H1 (cell line): ENCODE data around the gene SPATA31E1. TPM values are rescaled to one million over a fixed set of nuclear protein-coding genes. Genes with fewer than 3 reads are reported as not detected.

Experiments used
- CTCF ChIA-PET: fragments of 300-600 bp; sonication (Branson Sonifier 250); formaldehyde crosslinking; loops from one replicate; lab custom pipeline; 2021; ENCODE audit not compliant: partially characterized antibody; lab: Charles Lee
- POLR2A ChIA-PET: fragments of 300-600 bp; sonication (Branson Sonifier 250); formaldehyde crosslinking; loops from one replicate; lab custom pipeline; 2021; ENCODE audit warnings: inconsistent platforms; ENCODE audit not compliant: partially characterized antibody; lab: Charles Lee
- DNase-seq, 2 experiments: peaks; one replicate each; pipeline versions ENCODE4 v3.0.0 to v3.0.0-alpha.2; 2010 to 2022; ENCODE audit warnings: low spot score in 2 of 2, low read depth in 1 of 2, mixed read lengths in 1 of 2
- FAIRE-seq: peaks from 2 replicates; lab custom pipeline; 2011; peaks lifted over from hg19 to GRCh38; lab: Jason Lieb, UNC
- H2AFZ ChIP-seq: 2 replicates; pipeline ENCODE4 v1.8.1; 2012; ENCODE audit warnings: low read length, inconsistent platforms
- H2AK5ac ChIP-seq: 2 replicates; pipeline ENCODE4 v1.6.1; 2013; ENCODE audit warnings: low read depth, low read length
- H2BK120ac ChIP-seq: replicated peaks from 2 replicates; pipeline ENCODE3; 2013; ENCODE audit warnings: low read depth, low read length, inconsistent platforms
- H2BK12ac ChIP-seq: 2 replicates; pipeline ENCODE4 v1.6.1; 2013; ENCODE audit warnings: low read depth, low read length
- H2BK15ac ChIP-seq: 2 replicates; pipeline ENCODE4 v1.6.1; 2013; ENCODE audit warnings: low read length
- H2BK20ac ChIP-seq: 2 replicates; pipeline ENCODE4 v1.6.1; 2013; ENCODE audit warnings: low read length
- H2BK5ac ChIP-seq: 2 replicates; pipeline ENCODE4 v1.6.1; 2013; ENCODE audit warnings: low read depth, low read length
- H3K14ac ChIP-seq: 2 replicates; pipeline ENCODE4 v1.6.1; 2013; ENCODE audit warnings: inconsistent platforms; ENCODE audit not compliant: insufficient read length
- H3K18ac ChIP-seq: 2 replicates; pipeline ENCODE4 v1.6.1; 2013; ENCODE audit warnings: low read length; ENCODE audit errors: extremely low read depth
- H3K23ac ChIP-seq: 2 replicates; pipeline ENCODE4 v1.6.1; 2013; ENCODE audit warnings: inconsistent platforms; ENCODE audit not compliant: insufficient read length
- H3K23me2 ChIP-seq: 2 replicates; pipeline ENCODE4 v1.6.1; 2013; ENCODE audit warnings: low read depth, low read length
- H3K27ac ChIP-seq: 2 replicates; pipeline ENCODE4 v1.6.1; 2011; ENCODE audit warnings: low read depth, low read length, inconsistent platforms
- H3K27me3 ChIP-seq, 4 experiments: replicated peaks in 1 of 4; 1 replicate in 1 of 4; 2 replicates in 3 of 4; pipeline versions ENCODE4 v1.6.1 to v1.8.1; 2011 to 2013; ENCODE audit warnings: low read length in 3 of 4, mild to moderate bottlenecking in 3 of 4, inconsistent platforms in 2 of 4, mixed read lengths in 2 of 4, moderate library complexity in 1 of 4; ENCODE audit not compliant: control insufficient read depth in 3 of 4, insufficient read depth in 3 of 4; ENCODE audit errors: extremely low read depth in 1 of 4
- H3K36me3 ChIP-seq, 4 experiments: 2 replicates each; pipeline versions ENCODE4 v1.6.1 to v1.8.1; 2011 to 2013; ENCODE audit warnings: mild to moderate bottlenecking in 4 of 4, low read length in 3 of 4, moderate library complexity in 2 of 4, control low read depth in 1 of 4, inconsistent platforms in 1 of 4; ENCODE audit not compliant: insufficient read depth in 4 of 4, control insufficient read depth in 2 of 4
- H3K4ac ChIP-seq: replicated peaks from 2 replicates; pipeline ENCODE3; 2013; ENCODE audit warnings: low read length, low read depth, mixed read lengths, inconsistent platforms; ENCODE audit not compliant: insufficient read length
- H3K4me1 ChIP-seq, 4 experiments: replicated peaks in 1 of 4; 1 replicate in 1 of 4; 2 replicates in 3 of 4; pipeline versions ENCODE4 v1.6.1 to v1.8.1; 2011 to 2013; ENCODE audit warnings: low read length in 3 of 4, inconsistent platforms in 2 of 4, mixed read lengths in 1 of 4; ENCODE audit not compliant: insufficient read depth in 4 of 4, control insufficient read depth in 3 of 4
- H3K4me2 ChIP-seq, 2 experiments: 2 replicates each; pipeline versions ENCODE4 v1.6.1 to v1.8.1; 2011 to 2013; ENCODE audit warnings: low read depth in 2 of 2, low read length in 2 of 2, control low read depth in 1 of 2, inconsistent platforms in 1 of 2, mild to moderate bottlenecking in 1 of 2; ENCODE audit not compliant: insufficient read depth in 1 of 2
- H3K4me3 ChIP-seq, 4 experiments: fragments of 200-600, 300-600 bp in 1 of 4; sonication (generic), shearing (Covaris generic), sonication (Bioruptor Twin) in 1 of 4; 2 replicates each; pipeline versions ENCODE4 v1.5.1 to v1.8.1; 2011 to 2016; ENCODE audit warnings: low read length in 4 of 4, low read depth in 3 of 4, control low read depth in 2 of 4, inconsistent platforms in 2 of 4, mild to moderate bottlenecking in 2 of 4, mixed read lengths in 1 of 4, moderate library complexity in 1 of 4; ENCODE audit not compliant: insufficient read depth in 2 of 4; ENCODE audit errors: extremely low read depth in 1 of 4
- H3K56ac ChIP-seq: replicated peaks from 2 replicates; pipeline ENCODE3; 2013; ENCODE audit warnings: low read depth, mild to moderate bottlenecking, mixed read lengths, low read length, inconsistent platforms; ENCODE audit not compliant: insufficient read length
- H3K79me1 ChIP-seq: 2 replicates; pipeline ENCODE4 v1.6.1; 2013; ENCODE audit warnings: low read depth, low read length, control low read depth
- H3K79me2 ChIP-seq, 2 experiments: 2 replicates each; pipeline versions ENCODE4 v1.6.1 to v1.8.1; 2012 to 2013; ENCODE audit warnings: low read length in 2 of 2, mild to moderate bottlenecking in 2 of 2, inconsistent platforms in 1 of 2; ENCODE audit not compliant: insufficient read depth in 2 of 2, control insufficient read depth in 1 of 2
- H3K9ac ChIP-seq, 4 experiments: replicated peaks in 1 of 4; 1 replicate in 1 of 4; 2 replicates in 3 of 4; pipeline versions ENCODE4 v1.6.1 to v1.8.1; 2011 to 2013; ENCODE audit warnings: low read depth in 3 of 4, low read length in 3 of 4, control low read depth in 2 of 4, mild to moderate bottlenecking in 2 of 4, moderate library complexity in 2 of 4, inconsistent platforms in 1 of 4; ENCODE audit errors: extremely low read depth in 1 of 4
- H3K9me3 ChIP-seq, 2 experiments: 2 replicates each; pipeline versions ENCODE4 v1.6.1 to v1.8.1; 2012 to 2013; ENCODE audit warnings: mild to moderate bottlenecking in 2 of 2, moderate library complexity in 2 of 2, control low read depth in 1 of 2, inconsistent platforms in 1 of 2, low read depth in 1 of 2, low read length in 1 of 2, mixed read lengths in 1 of 2; ENCODE audit not compliant: insufficient read depth in 2 of 2
- H4K20me1 ChIP-seq, 2 experiments: replicated peaks in 1 of 2; 2 replicates each; pipeline versions ENCODE3 to v1.8.1; 2011 to 2013; ENCODE audit warnings: inconsistent platforms in 2 of 2, low read length in 2 of 2, mild to moderate bottlenecking in 1 of 2; ENCODE audit not compliant: insufficient read depth in 2 of 2, control insufficient read depth in 1 of 2
- H4K5ac ChIP-seq: 2 replicates; pipeline ENCODE4 v1.6.1; 2013; ENCODE audit warnings: low read length, low read depth, mixed read lengths, inconsistent platforms; ENCODE audit not compliant: insufficient read length
- H4K8ac ChIP-seq: 2 replicates; pipeline ENCODE4 v1.8.0; 2013; ENCODE audit warnings: mild to moderate bottlenecking, moderate library complexity, low read length, inconsistent platforms; ENCODE audit not compliant: insufficient read depth; ENCODE audit errors: extremely low read depth
- H4K91ac ChIP-seq: replicated peaks from 2 replicates; pipeline ENCODE3; 2013; ENCODE audit warnings: low read length, mixed read lengths, inconsistent platforms; ENCODE audit not compliant: insufficient read length
- ASH2L ChIP-seq: fragments of 200-600, 300-600 bp; sonication (generic); IDR thresholded peaks from one replicate; pipeline ENCODE4 v1.7.1; 2017; ENCODE audit warnings: low read length
- BACH1 ChIP-seq: IDR thresholded peaks from 2 replicates; pipeline ENCODE4 v1.6.1; 2012; ENCODE audit warnings: low read length, improper control_type of control experiment
- CEBPB ChIP-seq: IDR thresholded peaks from 2 replicates; pipeline ENCODE4 v1.6.1; 2012; ENCODE audit warnings: low read depth, low read length
- CHD1 ChIP-seq: IDR thresholded peaks from 2 replicates; pipeline ENCODE4 v1.6.1; 2012; ENCODE audit warnings: low read depth, low read length, improper control_type of control experiment
- E2F6 ChIP-seq: IDR thresholded peaks from 2 replicates; pipeline ENCODE4 v1.6.1; 2012; ENCODE audit warnings: inconsistent platforms
- GABPA ChIP-seq: IDR thresholded peaks from 2 replicates; pipeline ENCODE4 v1.6.1; 2011; ENCODE audit warnings: mild to moderate bottlenecking, low read length, moderate library complexity, borderline replicate concordance; ENCODE audit not compliant: insufficient read depth
- GTF2F1 ChIP-seq: IDR thresholded peaks from 2 replicates; pipeline ENCODE4 v1.6.1; 2012; ENCODE audit warnings: low read depth, low read length, improper control_type of control experiment, borderline replicate concordance
- NRF1 ChIP-seq: IDR thresholded peaks from 2 replicates; pipeline ENCODE4 v1.6.1; 2011; ENCODE audit warnings: mild to moderate bottlenecking, low read depth, low read length, improper control_type of control experiment
- RBBP5 ChIP-seq: IDR thresholded peaks from 2 replicates; pipeline ENCODE4 v1.7.1; 2012; ENCODE audit warnings: low read depth, mild to moderate bottlenecking, inconsistent platforms, low read length, moderate library complexity, borderline replicate concordance
- RFX5 ChIP-seq: IDR thresholded peaks from 2 replicates; pipeline ENCODE4 v1.6.1; 2011; ENCODE audit warnings: low read depth, low read length, improper control_type of control experiment, borderline replicate concordance
- SUZ12 ChIP-seq: fragments of 200-600 bp; sonication (generic); IDR thresholded peaks from 2 replicates; pipeline ENCODE4 v1.6.1; 2012; ENCODE audit warnings: mild to moderate bottlenecking, inconsistent platforms, low read length, moderate library complexity, mixed read lengths
- TAF1 ChIP-seq: IDR thresholded peaks from 2 replicates; pipeline ENCODE4 v1.6.1; 2011; ENCODE audit warnings: mild to moderate bottlenecking, low read depth, low read length
- TAF7 ChIP-seq: optimal IDR thresholded peaks from 2 replicates; pipeline ENCODE3; 2011; ENCODE audit warnings: low read depth, mild to moderate bottlenecking, inconsistent platforms, low read length, moderate library complexity, borderline replicate concordance
- TEAD4 ChIP-seq: IDR thresholded peaks from 2 replicates; pipeline ENCODE4 v1.6.1; 2012; ENCODE audit warnings: low read depth, low read length, inconsistent platforms, mixed read lengths
- WGBS, 2 experiments: shearing (Covaris generic) in 1 of 2; methylation state at CpG; one replicate each; pipeline versions ENCODE4 v1.1.6 to v1.1.7; 2013 to 2015; ENCODE audit warnings: low lambda C conversion rate in 2 of 2, mixed read lengths in 2 of 2, inconsistent platforms in 1 of 2, low coverage in 1 of 2, missing lambda C conversion rate in 1 of 2; ENCODE audit not compliant: insufficient replicate concordance in 2 of 2, insufficient coverage in 1 of 2, insufficient read length in 1 of 2; ENCODE audit errors: extremely low coverage in 1 of 2, missing lambda C conversion rate in 1 of 2; 5-methylcytosine and 5-hydroxymethylcytosine counted together
- polyA plus RNA-seq, 7 experiments: library from polyadenylated mRNA; depleted of rRNA in 3 of 7; stranded (reverse) in 5 of 7; unstranded in 2 of 7; fragments of >200 nt in 5 of 7; fragments of 200-250 nt in 2 of 7; gene quantifications; 1 replicate in 5 of 7; 2 replicates in 1 of 7; 4 replicates in 1 of 7; pipeline versions ENCODE4 v1.2.1 to v1.2.3, GENCODE V29; 2011 to 2013; ENCODE audit warnings: missing spikeins in 2 of 7, mixed read lengths in 2 of 7
- total RNA-seq: library from RNA; stranded (reverse); fragmentation: NEBNext Ultra II Directional; extraction: Animal tissue kit (Norgen Biotek cat#: 25700); gene quantifications from 2 replicates; pipeline ENCODE4 v1.2.1, GENCODE V29; 2021

Gene SPATA31E1
- total and polyA plus RNA-seq, 2 of the 8 experiments (the other 6 are each of a cell fraction or from before 2014, with no cell fraction given) = 0.05 to 0.09 TPM

GRCh38 chr9:87868175-87868574, 14.5 kb upstream of the SPATA31E1 start:
- Histone ChIP-seq H2AFZ (no peak overlapping the region), H2BK20ac (no peak overlapping the region), H2BK12ac (no peak overlapping the region), H2BK5ac (no peak overlapping the region), H3K9ac (no peak overlapping the region), H2AK5ac (no peak overlapping the region), H3K4ac (no peak overlapping the region), H3K79me2 (no peaks in the 10 kb centered on the region), H3K56ac (no peak overlapping the region), H4K91ac (no peak overlapping the region), H3K4me3 (no peak overlapping the region), H2BK120ac (no peak overlapping the region), H3K23ac (no peak overlapping the region), H3K4me1 (no peaks in the 10 kb centered on the region), H4K8ac (no peak overlapping the region), H2BK15ac (no peak overlapping the region), H3K4me2 (no peak overlapping the region), H4K20me1 (peaks cover 0 to 5% of the 10 kb centered on the region in 2 experiments), H4K5ac (no peak overlapping the region), H3K27me3 (no peaks in the 10 kb centered on the region; a peak in 1 of 7 replicates), H3K27ac (no peak overlapping the region), H3K23me2 (peaks cover 8% of the 10 kb centered on the region; the same call in 1 of the 2 replicates), H3K14ac (no peak overlapping the region), H3K18ac (no peak overlapping the region), H3K9me3 (no peaks in the 10 kb centered on the region), H3K79me1 (no peaks in the 10 kb centered on the region), H3K36me3 (no peaks in the 10 kb centered on the region)
- CTCF ChIA-PET = interaction anchor here (0.9 to 1.8 kb wide), 2 partner anchors 15 to 184 kb away, joined by 4 to 9 read pairs; partner anchors contain the start of gene SPATA31E1
- no peak for FAIRE-seq
- DNase-seq = no peak
- POLR2A ChIA-PET = no interaction called here
- 93% methylated on average over 9 of the region's 9 CpGs; no CpG with 5 or more reads in 1 of the 2 experiments for WGBS, 2 experiments
- TF ChIP-seq CEBPB (no peak), GABPA (no peak), TEAD4 (no peak), TAF1 (no peak), E2F6 (no peak), BACH1 (no peak), SUZ12 (no peak), ASH2L (no peak), GTF2F1 (no peak), CHD1 (no peak), TAF7 (no peak), NRF1 (no peak), RBBP5 (no peak), RFX5 (no peak)
